Cerebellar nuclear complex (tissue), 1 donor: Measurements from ENCODE around the gene ST3GAL3.

Experiments used
- DNase-seq, 2 experiments: peaks; one replicate each; lab custom pipeline; 2025; lab: John Stamatoyannopoulos, UW

The ST3GAL3 gene

GRCh38 chr1:43914576-43915525 lies 207.5 kb downstream of the ST3GAL3 start:
- no peak for DNase-seq

- DNase-seq, result no peak
Measured at GRCh38 chr1:43919906-43920305, 212.6 kb downstream of the ST3GAL3 start.

GRCh38 chr1:43921022-43921421 lies 213.7 kb downstream of the ST3GAL3 start:
- no peak for DNase-seq

GRCh38 chr1:43924516-43924915 lies 217.2 kb downstream of the ST3GAL3 start:
- no peak for DNase-seq

- DNase-seq, result no peak
Measured at GRCh38 chr1:43925846-43926245, 218.5 kb downstream of the ST3GAL3 start.

GRCh38 chr1:43930168-43930948 lies 223.0 kb downstream of the ST3GAL3 start:
- no peak for DNase-seq

GRCh38 chr1:43930949-43931275 lies 223.6 kb downstream of the ST3GAL3 start:
- DNase-seq, result no peak

- no peak for DNase-seq
Measured at GRCh38 chr1:43931711-43932660, 224.7 kb downstream of the ST3GAL3 start.

- no peak for DNase-seq
Measured at GRCh38 chr1:43932786-43933385, 225.6 kb downstream of the ST3GAL3 start.

GRCh38 chr1:43933386-43934100 lies 226.2 kb downstream of the ST3GAL3 start, which contains the start of gene ARTN:
TSS of gene ARTN (plus strand) at chr1:43933801. CDS start at chr1:43935657, 1,856 bp downstream.
- no peak for DNase-seq

GRCh38 chr1:43934101-43934985 lies 227.0 kb downstream of the ST3GAL3 start:
- no peak for DNase-seq

GRCh38 chr1:43934986-43935324 lies 227.6 kb downstream of the ST3GAL3 start:
- no peak for DNase-seq

GRCh38 chr1:43935711-43936427 lies 228.5 kb downstream of the ST3GAL3 start:
- DNase-seq, result no peak

GRCh38 chr1:43936431-43937151 lies 229.3 kb downstream of the ST3GAL3 start:
- DNase-seq, result no peak

- no peak for DNase-seq
Measured at GRCh38 chr1:43937179-43937865, 230.0 kb downstream of the ST3GAL3 start.

- DNase-seq, result no peak
Measured at GRCh38 chr1:43938383-43938782, 231.0 kb downstream of the ST3GAL3 start.

GRCh38 chr1:43938892-43939587 lies 231.7 kb downstream of the ST3GAL3 start:
- peak; percentile 40 to 69 for DNase-seq
